GM12878 (cell line): Measurements from ENCODE around the gene CLEC17A. TPM values are rescaled to one million over a fixed set of nuclear protein-coding genes. Genes with fewer than 3 reads are reported as not detected.
"Not testable (repeated sequence)": the region's sequence is repeated elsewhere in the genome, so short reads cannot be mapped to it uniquely, and the experiment has no call there.

Experiments
- ATAC-seq: fragments of 200-7000 bp; cut with Tn5 transposase; 3 replicates; pipeline ENCODE4 v1.9.1; 2020; ENCODE audit warnings: mild to moderate bottlenecking, moderate library complexity
- BruUV-seq: library from RNA; stranded (reverse); fragments of 400-500 nt; replicated peaks from 2 replicates; lab custom pipeline; 2021; lab: Mats Ljungman, UMichigan
- CTCF ChIA-PET: fragments of 300-600 bp; sonication (Branson Sonifier 250); formaldehyde crosslinking; extraction: SDS; loops from one replicate; lab custom pipeline; 2021; ENCODE audit warnings: inconsistent platforms; lab: Yijun Ruan, JAX
- POLR2A ChIA-PET: fragments of 350-600 bp; formaldehyde crosslinking; extraction: SDS; loops from one replicate; lab custom pipeline; 2021; ENCODE audit warnings: inconsistent platforms; lab: Charles Lee
- RAD21 ChIA-PET: fragments of 300-600 bp; sonication (Branson Sonifier 250); formaldehyde crosslinking; loops from one replicate; lab custom pipeline; 2023; ENCODE audit warnings: antibody characterized with exemption; ENCODE audit not compliant: unreplicated experiment; lab: Charles Lee
- SMC1A ChIA-PET: fragments of 300-600 bp; sonication (Branson Sonifier 250); formaldehyde crosslinking; loops from one replicate; lab custom pipeline; 2023; ENCODE audit not compliant: unreplicated experiment, uncharacterized antibody; lab: Charles Lee
- DNase-seq: peaks from one replicate; pipeline ENCODE4 v3.0.0-alpha.2; 2011; ENCODE audit warnings: low read depth, low spot score
- FAIRE-seq: peaks from 3 replicates; lab custom pipeline; 2011; peaks lifted over from hg19 to GRCh38; lab: Jason Lieb, UNC
- H2AFZ ChIP-seq: 2 replicates; pipeline ENCODE4 v1.6.0; 2011; ENCODE audit warnings: low read depth, low read length, control low read depth; ENCODE audit not compliant: control insufficient read depth
- H3K27ac ChIP-seq: 2 replicates; pipeline ENCODE4 v1.5.1; 2011; ENCODE audit warnings: control low read depth; ENCODE audit not compliant: control insufficient read depth, insufficient read depth
- H3K27me3 ChIP-seq, 2 experiments: replicated peaks in 1 of 2; 2 replicates each; pipeline versions ENCODE4 v1.6.0 to v1.6.1; 2011; ENCODE audit warnings: low read length in 1 of 2; ENCODE audit not compliant: control insufficient read depth in 2 of 2, insufficient read depth in 2 of 2
- H3K36me3 ChIP-seq, 2 experiments: 2 replicates each; pipeline ENCODE4 v1.5.1; 2011; ENCODE audit warnings: low read length in 1 of 2; ENCODE audit not compliant: control insufficient read depth in 2 of 2, insufficient read depth in 2 of 2
- H3K4me1 ChIP-seq: 2 replicates; pipeline ENCODE4 v1.6.1; 2011; ENCODE audit warnings: mild to moderate bottlenecking, low read length, moderate library complexity, mixed read lengths; ENCODE audit not compliant: control insufficient read depth, insufficient read depth
- H3K4me2 ChIP-seq: 2 replicates; pipeline ENCODE4 v1.6.0; 2011; ENCODE audit warnings: control low read depth; ENCODE audit not compliant: control insufficient read depth, insufficient read depth
- H3K4me3 ChIP-seq: fragments of 200-600 bp; sonication (generic); 2 replicates; pipeline ENCODE4 v1.5.1; 2016
- H3K79me2 ChIP-seq: 2 replicates; pipeline ENCODE4 v1.6.0; 2011; ENCODE audit warnings: low read length; ENCODE audit not compliant: control insufficient read depth, insufficient read depth
- H3K9ac ChIP-seq: 2 replicates; pipeline ENCODE4 v1.8.0; 2011; ENCODE audit warnings: low read length, control low read depth, mixed read lengths; ENCODE audit not compliant: control insufficient read depth, insufficient read depth
- H3K9me3 ChIP-seq: replicated peaks from 3 replicates; pipeline ENCODE4 v1.5.1; 2011; ENCODE audit warnings: mild to moderate bottlenecking, low read length; ENCODE audit not compliant: control insufficient read depth, insufficient read depth
- H4K20me1 ChIP-seq: 2 replicates; pipeline ENCODE4 v1.6.0; 2011; ENCODE audit not compliant: control insufficient read depth, insufficient read depth
- ASH2L ChIP-seq: fragments of 300-600, 200-600 bp; sonication (generic); IDR thresholded peaks from 2 replicates; pipeline ENCODE4 v1.6.1; 2017; ENCODE audit warnings: low read depth, mild to moderate bottlenecking, borderline replicate concordance
- BRCA1 ChIP-seq: IDR thresholded peaks from 2 replicates; pipeline ENCODE4 v1.6.1; 2011; ENCODE audit warnings: low read depth, low read length, improper control_type of control experiment
- DPF2 ChIP-seq: fragments of 450-650 bp; IDR thresholded peaks from 2 replicates; pipeline ENCODE4 v1.6.1; 2017; ENCODE audit warnings: mild to moderate bottlenecking
- E2F4 ChIP-seq: IDR thresholded peaks from 2 replicates; pipeline ENCODE4 v1.6.1; 2012; ENCODE audit warnings: low read depth, low read length, improper control_type of control experiment
- HCFC1 ChIP-seq: fragments of 150-350 bp; IDR thresholded peaks from 2 replicates; pipeline ENCODE4 v1.6.1; 2014; ENCODE audit warnings: low read length
- HDGF ChIP-seq: fragments of 450-650 bp; IDR thresholded peaks from 2 replicates; pipeline ENCODE4 v1.6.1; 2016; ENCODE audit warnings: antibody characterized with exemption
- MTA2 ChIP-seq: fragments of 450-650 bp; IDR thresholded peaks from 2 replicates; pipeline ENCODE4 v1.6.1; 2016; ENCODE audit warnings: low read depth, mild to moderate bottlenecking, moderate library complexity
- NFIC ChIP-seq: IDR thresholded peaks from 2 replicates; pipeline ENCODE4 v1.6.1; 2012; ENCODE audit warnings: low read depth, mild to moderate bottlenecking, inconsistent platforms, low read length, moderate library complexity
- NR2C1 ChIP-seq: fragments of 450-650 bp; IDR thresholded peaks from 2 replicates; pipeline ENCODE4 v1.6.1; 2017; ENCODE audit warnings: antibody characterized with exemption, mild to moderate bottlenecking, moderate library complexity
- SREBF1 ChIP-seq: IDR thresholded peaks from 2 replicates; pipeline ENCODE4 v1.6.1; 2012; ENCODE audit warnings: mild to moderate bottlenecking, low read length
- WGBS: methylation state at CpG from one replicate; pipeline ENCODE4 v1.1.6; 2016; ENCODE audit warnings: low lambda C conversion rate; ENCODE audit not compliant: insufficient replicate concordance, insufficient coverage; ENCODE audit errors: missing lambda C conversion rate; 5-methylcytosine and 5-hydroxymethylcytosine counted together
- in situ Hi-C: fragments of 300-500 bp; cut with MboI; formaldehyde crosslinking; loops from 9 replicates; pipeline ENCODE4 v1.14.3; 2018; ENCODE audit warnings: mixed read lengths
- intact Hi-C: fragments of 100-400 bp; cut with micrococcal nuclease; formaldehyde crosslinking; loops from one replicate; pipeline ENCODE4 v1.14.2; 2022; ENCODE audit not compliant: unreplicated experiment
- polyA plus RNA-seq, 11 experiments: library from polyadenylated mRNA; depleted of rRNA in 4 of 11; unstranded in 6 of 11; stranded (reverse) in 5 of 11; fragments of >200 nt; fragmentation: Nextera tagmentation in 4 of 11; fragmentation: Illumina TruSeq in 1 of 11; extraction: Ambion mirVana in 4 of 11; extraction: Trizol in 1 of 11; gene quantifications; 1 replicate in 1 of 11; 2 replicates in 10 of 11; pipeline versions ENCODE4 v1.2.1 to v1.2.3, GENCODE V29; 2011 to 2016; ENCODE audit warnings: inconsistent platforms in 2 of 11, missing spikeins in 2 of 11, low read depth in 1 of 11
- total RNA-seq, 4 experiments: library from RNA; depleted of rRNA in 3 of 4; stranded (reverse); fragments of >200 nt in 3 of 4; fragmentation: Illumina TruSeq in 1 of 4; extraction: Trizol in 1 of 4; gene quantifications; 2 replicates each; pipeline versions ENCODE4 v1.2.1 to v1.2.3, GENCODE V29; 2013 to 2021
- TF ChIP-seq, protein P1 (sequence below): IDR thresholded peaks from 2 replicates; pipeline ENCODE4 v1.6.1; 2011; ENCODE audit warnings: borderline replicate concordance, low read depth, mild to moderate bottlenecking, moderate library complexity, low read length; ENCODE audit not compliant: insufficient read depth, poor library complexity, severe bottlenecking

CLEC17A gene
- total and polyA plus RNA-seq, 10 of the 15 experiments (the other 5 are each of a cell fraction or from before 2014, with no cell fraction given), result 12.9 to 131 (median 97.3) TPM

GRCh38 chr19:14552006-14552360, 30.9 kb upstream of the CLEC17A start:
- H3K4me1 ChIP-seq, result peaks cover 15% of the 10 kb centered on the region
- H4K20me1 ChIP-seq, H3K9me3 ChIP-seq, FAIRE-seq, SMC1A ChIA-PET, POLR2A ChIA-PET, H3K4me3 ChIP-seq, intact Hi-C loops, H2AFZ ChIP-seq, DNase-seq, H3K9ac ChIP-seq, H3K36me3 ChIP-seq, H3K27me3 ChIP-seq, in situ Hi-C loops, RAD21 ChIA-PET, ATAC-seq, H3K27ac ChIP-seq, BruUV-seq, H3K4me2 ChIP-seq, H3K79me2 ChIP-seq: not testable (repeated sequence)
- CTCF ChIA-PET, result interaction anchor here (1.2 kb wide), 1 partner anchor 21 kb away, joined by 3 read pairs; no protein-coding TSS in a partner anchor
- 96% methylated on average over 6 of the region's 8 CpGs for WGBS

DNA sequence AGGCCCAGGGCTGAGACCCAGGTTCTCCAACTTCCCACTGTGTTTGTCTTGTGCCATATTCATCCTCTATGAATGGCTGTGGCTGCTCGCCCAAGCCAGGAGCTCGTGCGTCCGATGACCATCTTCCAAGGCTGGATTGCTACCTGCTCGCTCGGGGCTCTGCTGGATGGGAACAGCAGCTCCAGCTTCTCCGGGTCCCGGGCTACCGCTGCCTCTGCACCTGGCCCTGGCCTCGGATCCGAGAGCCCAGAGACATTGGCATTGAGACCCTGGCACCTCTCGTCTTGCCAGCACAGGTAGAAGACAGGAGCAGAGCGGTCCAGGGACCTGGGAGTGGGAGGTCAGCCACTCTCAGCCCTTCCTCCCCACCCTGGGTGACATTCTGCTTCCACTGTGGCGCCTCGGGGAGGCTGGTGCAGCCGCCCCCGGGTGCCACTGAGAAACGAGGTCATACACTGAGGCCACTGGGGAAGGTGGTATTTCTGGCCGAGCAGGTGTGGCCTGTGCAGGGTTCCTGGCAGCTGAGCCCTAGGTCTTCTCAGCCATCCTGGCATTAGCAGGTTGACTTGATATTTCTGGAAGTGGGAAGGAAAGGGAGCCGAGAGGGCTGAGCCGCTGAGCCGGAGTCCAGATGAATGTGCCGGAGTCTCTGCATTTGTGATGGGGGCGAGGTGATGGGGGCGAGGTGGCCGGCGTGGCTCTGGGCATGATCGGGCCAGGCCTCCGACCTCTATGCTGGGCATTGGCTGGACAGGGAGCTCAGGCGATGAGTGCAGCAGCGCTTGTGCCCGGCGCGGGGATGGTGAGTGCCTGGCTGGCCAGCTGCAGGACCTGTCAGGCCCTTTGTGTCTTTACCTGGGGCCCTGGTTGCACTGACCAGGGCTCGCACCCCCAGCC, 29.6 kb upstream of the CLEC17A start:
- no peak for DNase-seq
- no peak overlapping the region for H3K4me3 ChIP-seq
- TF ChIP-seq HCFC1 (no peak), NFIC (no peak), SREBF1 (no peak), E2F4 (no peak), ASH2L (no peak), HDGF (no peak), BRCA1 (no peak), DPF2 (no peak), NR2C1 (no peak), MTA2 (no peak)
- TF ChIP-seq, protein P1, sequence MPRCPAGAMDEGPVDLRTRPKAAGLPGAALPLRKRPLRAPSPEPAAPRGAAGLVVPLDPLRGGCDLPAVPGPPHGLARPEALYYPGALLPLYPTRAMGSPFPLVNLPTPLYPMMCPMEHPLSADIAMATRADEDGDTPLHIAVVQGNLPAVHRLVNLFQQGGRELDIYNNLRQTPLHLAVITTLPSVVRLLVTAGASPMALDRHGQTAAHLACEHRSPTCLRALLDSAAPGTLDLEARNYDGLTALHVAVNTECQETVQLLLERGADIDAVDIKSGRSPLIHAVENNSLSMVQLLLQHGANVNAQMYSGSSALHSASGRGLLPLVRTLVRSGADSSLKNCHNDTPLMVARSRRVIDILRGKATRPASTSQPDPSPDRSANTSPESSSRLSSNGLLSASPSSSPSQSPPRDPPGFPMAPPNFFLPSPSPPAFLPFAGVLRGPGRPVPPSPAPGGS, result no peak
- TF ChIP-seq, all 136 proteins: peak for 0
- ChIA-PET CTCF (interaction anchor here (1.2 to 5.1 kb wide), 2 partner anchors 20 to 134 kb away, joined by 3 to 51 read pairs; no protein-coding TSS in a partner anchor), RAD21 (no interaction called here), SMC1A (no interaction called here), POLR2A (interaction anchor here (1.4 kb wide), 1 partner anchor 35 kb away, joined by 4 read pairs; the partner anchor contains the start of gene DNAJB1)
- 85% methylated on average over 35 of the region's 35 CpGs for WGBS
- no peak overlapping the region for H3K27ac ChIP-seq
- no TSS peak for BruUV-seq
- ATAC-seq (no peak), FAIRE-seq (no peak)
- no peaks in the 10 kb centered on the region for H3K9me3 ChIP-seq
- H3K4me1 ChIP-seq, result peaks cover 15% of the 10 kb centered on the region
- H3K36me3 ChIP-seq, result no peaks in the 10 kb centered on the region; a peak in 3 of 4 replicates
- H3K9ac ChIP-seq, result no peak overlapping the region
- H4K20me1 ChIP-seq, result no peaks in the 10 kb centered on the region
- in situ Hi-C loops, result no loop called here
- intact Hi-C loops, result no loop called here
- no peak overlapping the region for H3K4me2 ChIP-seq
- H3K79me2 ChIP-seq, result peaks cover 2% of the 10 kb centered on the region; the same call in 1 of the 2 replicates
- H2AFZ ChIP-seq, result no peak overlapping the region
- H3K27me3 ChIP-seq, result no peaks in the 10 kb centered on the region
